SK-N-MC (cell line): ENCODE results near the gene VWC2.
"Not testable (repeated sequence)": the region's sequence is repeated elsewhere in the genome, so short reads cannot be mapped to it uniquely, and the experiment has no call there.

Source experiments
- DNase-seq: peaks from one replicate; pipeline ENCODE4 v3.0.0-alpha.2; 2011; ENCODE audit warnings: low read depth, low spot score
- H3K27ac ChIP-seq: fragments of 200-600 bp; sonication (generic); 2 replicates; pipeline ENCODE4 v1.5.1; 2016; ENCODE audit warnings: mixed run types
- H3K36me3 ChIP-seq: fragments of 200-600 bp; sonication (generic); 2 replicates; pipeline ENCODE4 v1.6.1; 2017; ENCODE audit warnings: antibody characterized with exemption, low read length, mixed read lengths; ENCODE audit not compliant: insufficient read depth
- H3K4me3 ChIP-seq: fragments of 200-600 bp; sonication (generic); 2 replicates; pipeline ENCODE4 v1.5.1; 2016
- H3K9ac ChIP-seq: fragments of 200-600 bp; sonication (generic); 2 replicates; pipeline ENCODE4 v1.8.0; 2017; ENCODE audit warnings: mixed run types, mixed read lengths; ENCODE audit not compliant: insufficient read length
- H3K9me3 ChIP-seq: fragments of 200-600 bp; sonication (generic); 2 replicates; pipeline ENCODE4 v1.6.1; 2017; ENCODE audit warnings: low read depth, mild to moderate bottlenecking, antibody characterized with exemption, low read length, moderate library complexity, mixed read lengths
- EZH2 ChIP-seq: fragments of 200-600 bp; sonication (generic); IDR thresholded peaks from one replicate; pipeline ENCODE4 v1.6.1; 2017; ENCODE audit warnings: antibody characterized with exemption
- FOXP2 ChIP-seq: optimal IDR thresholded peaks from 2 replicates; pipeline ENCODE3; 2011; ENCODE audit warnings: mild to moderate bottlenecking, moderate library complexity; ENCODE audit not compliant: insufficient read depth; ENCODE audit errors: extremely low read length, control extremely low read depth
- POLR2AphosphoS5 ChIP-seq: IDR thresholded peaks from 2 replicates; pipeline ENCODE4 v1.6.1; 2012; ENCODE audit warnings: mild to moderate bottlenecking, low read depth, low read length, borderline replicate concordance

Gene VWC2

DNA sequence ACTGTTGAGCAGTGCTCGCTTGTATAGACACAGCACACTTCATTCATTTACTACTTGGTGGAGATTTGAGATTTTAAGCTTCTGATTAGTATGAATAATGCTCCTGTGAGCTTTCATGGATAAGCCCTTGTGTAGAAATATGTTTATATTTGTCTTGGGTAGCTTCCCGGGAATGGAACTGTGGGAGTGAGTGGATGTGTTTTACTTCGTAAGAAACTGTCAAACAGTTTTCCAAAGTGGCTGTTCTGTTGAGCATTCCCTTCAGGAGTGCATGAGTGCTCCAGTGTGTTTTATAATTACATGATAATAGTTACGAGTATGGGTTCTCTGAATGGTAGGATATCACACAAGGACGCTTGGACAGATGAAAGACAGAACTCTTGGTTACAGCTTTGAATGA lies 49.4 kb downstream of the VWC2 start:
- no peak for DNase-seq
- TF ChIP-seq FOXP2 = no peak
- TF ChIP-seq POLR2AphosphoS5 = no peak
- no peak for TF ChIP-seq EZH2
- Histone ChIP-seq H3K9ac (no peak overlapping the region), H3K36me3 (no peaks in the 10 kb centered on the region), H3K27ac (no peak overlapping the region), H3K9me3 (no peaks in the 10 kb centered on the region), H3K4me3 (no peak overlapping the region)

DNA sequence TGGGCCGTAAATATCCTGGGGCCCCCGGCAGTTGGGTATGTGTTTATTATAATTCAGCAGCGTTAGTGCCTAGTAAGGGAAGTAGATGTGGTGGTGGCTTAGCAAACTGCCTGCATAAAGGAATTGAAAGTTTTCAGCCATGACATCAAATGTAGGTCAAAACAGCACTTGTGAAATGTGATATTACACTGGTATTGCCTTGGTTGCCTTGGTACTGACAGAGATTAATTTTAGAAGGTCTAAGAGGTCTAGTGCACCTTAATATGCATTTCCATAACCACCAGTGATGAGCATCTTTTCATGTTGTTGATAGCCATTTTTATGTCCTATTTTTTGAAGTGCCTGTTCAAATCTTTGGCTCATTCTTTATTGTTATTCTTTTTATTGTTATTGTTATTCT lies 50.1 kb downstream of the VWC2 start:
- Histone ChIP-seq H3K9me3 (no peaks in the 10 kb centered on the region), H3K9ac (no peak overlapping the region), H3K27ac (no peak overlapping the region), H3K36me3 (no peaks in the 10 kb centered on the region), H3K4me3 (no peak overlapping the region)
- DNase-seq = no peak
- TF ChIP-seq FOXP2 (no peak), EZH2 (no peak), POLR2AphosphoS5 (no peak)

DNA sequence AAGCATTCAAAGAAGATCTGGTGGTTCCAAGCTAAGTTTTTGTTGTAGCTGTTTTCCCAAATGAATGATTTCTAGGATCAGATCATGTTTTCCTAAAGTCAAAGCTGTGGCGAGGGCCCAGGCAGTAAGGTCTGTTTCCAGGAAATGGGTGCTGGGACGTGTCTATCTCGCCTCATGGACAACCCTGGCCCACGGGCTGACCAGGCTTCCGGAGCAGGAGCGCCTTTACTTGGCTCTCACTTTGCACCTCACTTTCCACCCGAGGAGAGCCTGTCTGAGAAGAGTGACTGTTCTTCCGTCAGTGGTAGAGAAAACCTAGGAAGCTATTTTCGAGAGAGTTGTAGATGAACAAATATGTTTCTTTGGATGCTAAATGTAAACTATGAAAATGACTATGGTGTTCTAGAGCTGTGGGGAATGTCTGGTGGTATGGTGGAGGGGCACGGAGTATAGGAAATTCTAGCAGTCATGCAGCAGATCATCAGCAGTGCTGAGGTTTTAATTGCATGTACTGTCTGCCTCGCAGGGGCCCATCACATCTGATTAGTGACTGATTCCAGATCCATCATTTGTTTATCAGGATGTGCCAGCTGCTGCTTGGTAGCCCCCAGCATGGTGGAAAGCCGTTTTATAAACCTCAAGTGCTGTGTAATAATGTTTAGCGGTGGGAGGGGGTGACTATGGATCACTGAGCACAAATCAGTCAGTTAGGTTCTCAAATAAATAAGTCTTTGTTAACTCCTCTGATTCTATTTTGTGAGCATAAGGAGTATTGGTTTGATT lies 66.6 kb downstream of the VWC2 start:
- TF ChIP-seq FOXP2 (no peak), EZH2 (no peak), POLR2AphosphoS5 (no peak)
- Histone ChIP-seq H3K27ac (no peak overlapping the region), H3K36me3 (no peaks in the 10 kb centered on the region), H3K9ac (no peak overlapping the region), H3K9me3 (no peaks in the 10 kb centered on the region), H3K4me3 (no peak overlapping the region)
- no peak for DNase-seq

DNA sequence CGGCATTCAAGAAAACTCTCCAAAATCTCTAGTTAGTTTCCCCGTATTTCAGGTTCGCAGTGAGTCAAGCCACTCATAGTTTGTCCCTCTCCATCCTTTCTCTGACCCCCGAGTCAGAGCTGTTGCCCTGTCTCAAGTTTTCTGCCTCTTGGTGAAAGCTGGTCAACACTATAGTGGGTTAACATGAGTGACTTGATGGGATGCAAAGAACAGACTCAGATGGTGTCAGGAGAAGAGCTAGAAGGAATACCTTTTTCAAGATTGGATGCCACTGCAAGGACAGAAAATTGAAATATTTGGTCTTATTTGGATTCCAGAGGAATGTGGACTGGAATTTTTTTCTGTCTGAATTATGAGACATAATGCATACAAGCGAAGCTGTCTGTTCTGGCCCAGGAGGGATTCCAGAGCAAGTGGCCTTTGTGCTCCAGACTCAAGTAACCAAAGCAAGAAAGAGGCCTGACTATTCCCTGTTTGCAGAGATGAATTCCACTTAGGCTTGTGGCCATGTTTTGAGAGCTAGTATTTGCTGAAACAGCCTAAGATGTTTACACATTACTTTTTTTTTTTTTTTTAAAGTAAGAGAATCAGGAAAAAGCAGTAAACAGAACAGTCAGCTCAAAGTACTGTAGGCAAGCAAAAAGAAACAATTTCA lies 67.4 kb downstream of the VWC2 start:
- Histone ChIP-seq H3K36me3 (no peaks in the 10 kb centered on the region), H3K27ac (no peak overlapping the region), H3K9me3 (no peaks in the 10 kb centered on the region), H3K4me3 (no peak overlapping the region), H3K9ac (no peak overlapping the region)
- no peak for TF ChIP-seq FOXP2
- no peak for TF ChIP-seq EZH2
- TF ChIP-seq POLR2AphosphoS5 = no peak
- no peak for DNase-seq

DNA sequence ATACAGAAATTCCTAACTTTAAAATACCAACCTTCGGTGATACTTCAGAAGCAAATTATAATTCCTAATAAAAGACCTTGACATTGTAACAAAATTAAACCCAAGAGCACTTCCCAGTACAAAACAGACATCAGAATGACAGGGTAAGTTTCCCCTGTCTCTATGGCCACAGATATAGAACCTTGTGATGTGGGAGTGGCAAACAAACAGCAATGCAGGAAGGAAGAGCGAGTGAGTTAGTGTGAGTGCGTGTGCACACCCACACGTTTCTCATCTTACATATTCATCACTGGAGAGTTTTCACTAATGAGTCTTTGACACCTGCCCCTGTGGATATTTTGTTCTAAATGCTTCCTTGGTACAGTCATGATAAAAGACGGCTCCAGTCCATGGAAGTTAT lies 72.2 kb downstream of the VWC2 start:
- no peak overlapping the region for H3K4me3 ChIP-seq
- no peaks in the 10 kb centered on the region for H3K36me3 ChIP-seq
- H3K9me3 ChIP-seq = no peaks in the 10 kb centered on the region
- no peak overlapping the region for H3K27ac ChIP-seq
- H3K9ac ChIP-seq = no peak overlapping the region
- DNase-seq = no peak
- no peak for TF ChIP-seq EZH2

DNA sequence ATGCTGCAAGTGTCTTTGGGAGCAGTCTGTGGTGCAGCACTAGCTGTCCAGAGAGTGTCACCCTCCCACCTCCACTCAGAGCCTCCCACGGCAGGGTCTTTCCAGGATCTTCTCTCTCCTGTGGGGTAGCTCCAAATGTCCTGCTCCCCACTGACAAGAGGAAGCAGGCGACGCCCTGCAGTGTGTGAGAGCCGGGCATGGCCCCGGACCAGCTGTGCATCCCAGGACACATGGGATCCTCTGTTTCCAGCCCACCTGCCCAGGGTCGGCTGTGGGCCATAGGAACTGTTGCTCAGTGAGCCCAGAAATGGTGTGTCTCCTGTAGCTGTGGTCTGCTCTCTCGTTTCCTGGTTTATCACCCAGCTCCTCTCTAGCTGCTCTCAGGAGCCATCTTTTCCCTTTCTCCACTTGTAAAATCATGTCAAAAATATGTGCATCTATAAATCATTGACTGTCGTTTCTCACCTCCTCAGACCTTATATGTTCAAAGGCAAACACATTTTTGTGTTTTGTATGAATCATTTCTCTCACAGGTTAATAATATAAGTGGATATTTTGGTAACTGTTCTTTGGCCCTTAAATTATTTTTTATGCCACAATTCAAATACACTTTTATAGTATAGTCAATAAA lies 74.9 kb downstream of the VWC2 start:
- TF ChIP-seq POLR2AphosphoS5 = no peak
- TF ChIP-seq EZH2 = no peak
- no peak for TF ChIP-seq FOXP2
- no peak overlapping the region for H3K27ac ChIP-seq

DNA sequence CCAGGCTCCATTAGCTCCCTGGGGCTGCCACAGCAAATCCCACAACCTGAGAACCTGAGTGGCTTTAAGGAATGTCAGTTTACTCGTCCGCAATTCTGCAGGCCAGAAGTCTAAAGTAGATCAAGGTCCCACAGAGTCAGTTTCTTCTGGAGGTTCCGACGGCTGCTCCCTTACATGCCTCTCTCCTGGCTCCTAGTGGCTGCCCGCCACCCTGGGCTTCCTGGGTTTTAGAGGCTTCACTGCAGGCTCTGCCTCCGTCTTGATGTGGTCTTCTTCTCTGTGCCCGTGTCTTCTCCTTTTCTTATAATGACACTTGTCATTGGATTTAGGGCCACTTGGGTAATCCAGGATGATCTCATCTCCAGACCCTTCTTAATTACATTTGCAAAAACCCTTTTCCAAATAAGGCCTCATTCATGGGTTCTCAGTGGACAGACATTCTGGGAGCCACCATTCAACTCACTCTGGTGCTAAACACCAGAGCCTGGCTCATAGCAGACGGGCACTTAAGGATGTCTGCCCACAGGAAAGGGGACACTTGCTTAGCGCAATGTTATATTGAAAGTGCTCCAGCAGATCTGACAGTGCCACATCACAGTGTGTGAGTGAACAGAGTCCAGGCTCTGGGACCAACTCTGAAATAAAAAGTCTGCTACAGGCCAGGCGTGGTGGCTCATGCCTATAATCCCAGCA lies 77.6 kb downstream of the VWC2 start:
- DNase-seq = no peak
- no peak for TF ChIP-seq FOXP2
- TF ChIP-seq EZH2 = no peak
- no peak for TF ChIP-seq POLR2AphosphoS5

More for the DNA sequence above, 74.9 kb downstream of the VWC2 start:
- H3K4me3 ChIP-seq = no peak overlapping the region
- no peaks in the 10 kb centered on the region for H3K9me3 ChIP-seq
- H3K9ac ChIP-seq = no peak overlapping the region
- H3K36me3 ChIP-seq = no peaks in the 10 kb centered on the region
- DNase-seq = no peak

DNA sequence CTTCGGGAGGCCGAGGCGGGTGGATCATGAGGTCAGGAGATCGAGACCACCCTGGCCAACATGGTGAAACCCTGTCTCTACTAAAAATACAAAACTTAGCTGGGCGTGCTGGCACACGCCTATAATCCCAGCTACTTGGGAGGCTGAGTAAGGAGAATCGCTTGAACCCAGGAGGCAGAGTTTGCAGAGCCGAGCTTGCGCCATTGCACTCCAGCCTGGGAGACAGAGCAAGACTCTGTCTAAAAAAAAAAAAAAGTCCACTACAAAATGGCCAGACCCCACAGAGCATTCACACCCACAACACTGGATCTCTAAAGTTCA lies 78.1 kb downstream of the VWC2 start:
- not testable (repeated sequence) for H3K9ac ChIP-seq, H3K4me3 ChIP-seq, H3K36me3 ChIP-seq, DNase-seq, H3K27ac ChIP-seq, H3K9me3 ChIP-seq

More for the DNA sequence above, 77.6 kb downstream of the VWC2 start:
- no peak overlapping the region for H3K4me3 ChIP-seq
- H3K9ac ChIP-seq = no peak overlapping the region
- no peak overlapping the region for H3K27ac ChIP-seq
- no peaks in the 10 kb centered on the region for H3K9me3 ChIP-seq
- H3K36me3 ChIP-seq = no peaks in the 10 kb centered on the region
